ENCODE data around the gene CAMK4. TPM values are rescaled to one million over a fixed set of nuclear protein-coding genes. Genes with fewer than 3 reads are reported as not detected.

CAMK4 gene
- total and polyA plus RNA-seq, 9 donors, result 0.36 to 5.0 (median 1.4) TPM

- intact Hi-C loops (cut with DNase I), result no loop called here
- Histone ChIP-seq H3K4me1 (ENCODE audit: insufficient read depth) (no peaks in the 10 kb centered on the region), H3K36me3 (no peaks in the 10 kb centered on the region), H3K27ac (no peak overlapping the region), H3K9me3 (no peaks in the 10 kb centered on the region), H3K27me3 (no peaks in the 10 kb centered on the region), H3K4me3 (no peak overlapping the region)
- 83 to 89% (median 89%) methylated on average over 2 of the region's 2 CpGs for WGBS, 3 donors
- DNase-seq, result no peak
- TF ChIP-seq EP300 (IDR thresholded peaks at IDR 0.05) (no peak), CTCF (IDR thresholded peaks at IDR 0.05) (no peak), POLR2A (IDR thresholded peaks at IDR 0.05) (no peak)
Observed at GRCh38 chr5:111234125-111234524, 9.9 kb downstream of the CAMK4 start.

GRCh38 chr5:111235635-111236034 lies 11.5 kb downstream of the CAMK4 start:
- H3K27me3 ChIP-seq, result no peaks in the 10 kb centered on the region
- WGBS, 3 donors, result 87 to 92% (median 90%) methylated on average over 5 of the region's 5 CpGs
- no peaks in the 10 kb centered on the region for H3K36me3 ChIP-seq
- intact Hi-C loops (cut with DNase I), result no loop called here
- no peak for DNase-seq
- H3K4me3 ChIP-seq, result no peak overlapping the region
- H3K4me1 ChIP-seq (ENCODE audit: insufficient read depth), result no peaks in the 10 kb centered on the region
- H3K9me3 ChIP-seq, result no peaks in the 10 kb centered on the region
- no peak for TF ChIP-seq POLR2A (IDR thresholded peaks at IDR 0.05)
- no peak overlapping the region for H3K27ac ChIP-seq

- TF ChIP-seq POLR2A (IDR thresholded peaks at IDR 0.05) (no peak), EP300 (IDR thresholded peaks at IDR 0.05) (no peak), CTCF (IDR thresholded peaks at IDR 0.05) (no peak)
- H3K27ac ChIP-seq, result no peak overlapping the region
- whole genome bisulfite sequencing, 3 donors, result 83 to 92% (median 86%) methylated on average over 2 of the region's 2 CpGs
- no peaks in the 10 kb centered on the region for H3K9me3 ChIP-seq
- H3K4me3 ChIP-seq, result no peak overlapping the region
- no peaks in the 10 kb centered on the region for H3K4me1 ChIP-seq (ENCODE audit: insufficient read depth)
- H3K27me3 ChIP-seq, result no peaks in the 10 kb centered on the region
- H3K36me3 ChIP-seq, result no peaks in the 10 kb centered on the region
- no peak for DNase-seq
- intact Hi-C loops (cut with DNase I), result no loop called here
Observed at GRCh38 chr5:111236348-111236747, 12.2 kb downstream of the CAMK4 start.

GRCh38 chr5:111236995-111237394 lies 12.8 kb downstream of the CAMK4 start:
- H3K27ac ChIP-seq, result no peak overlapping the region

GRCh38 chr5:111237470-111237869 lies 13.3 kb downstream of the CAMK4 start:
- intact Hi-C loops (cut with DNase I), result no loop called here
- Histone ChIP-seq H3K4me3 (no peak overlapping the region), H3K36me3 (no peaks in the 10 kb centered on the region), H3K27ac (no peak overlapping the region), H3K4me1 (ENCODE audit: insufficient read depth) (no peaks in the 10 kb centered on the region), H3K27me3 (no peaks in the 10 kb centered on the region), H3K9me3 (no peaks in the 10 kb centered on the region)
- no peak for DNase-seq
- no peak for TF ChIP-seq CTCF (IDR thresholded peaks at IDR 0.05)
- TF ChIP-seq EP300 (IDR thresholded peaks at IDR 0.05), result no peak
- no peak for TF ChIP-seq POLR2A (IDR thresholded peaks at IDR 0.05)

More at GRCh38 chr5:111236995-111237394, 12.8 kb downstream of the CAMK4 start:
- Histone ChIP-seq H3K36me3 (no peaks in the 10 kb centered on the region), H3K9me3 (no peaks in the 10 kb centered on the region), H3K27me3 (no peaks in the 10 kb centered on the region), H3K4me3 (no peak overlapping the region), H3K4me1 (ENCODE audit: insufficient read depth) (no peaks in the 10 kb centered on the region)
- intact Hi-C loops (cut with DNase I), result no loop called here
- TF ChIP-seq CTCF (IDR thresholded peaks at IDR 0.05), result no peak
- TF ChIP-seq EP300 (IDR thresholded peaks at IDR 0.05), result no peak
- TF ChIP-seq POLR2A (IDR thresholded peaks at IDR 0.05), result no peak
- no peak for DNase-seq
- WGBS, 3 donors, result 85 to 97% (median 94%) methylated on average over 4 of the region's 4 CpGs
